ENCODE results near the gene DEFB114.

The DEFB114 gene

DNA sequence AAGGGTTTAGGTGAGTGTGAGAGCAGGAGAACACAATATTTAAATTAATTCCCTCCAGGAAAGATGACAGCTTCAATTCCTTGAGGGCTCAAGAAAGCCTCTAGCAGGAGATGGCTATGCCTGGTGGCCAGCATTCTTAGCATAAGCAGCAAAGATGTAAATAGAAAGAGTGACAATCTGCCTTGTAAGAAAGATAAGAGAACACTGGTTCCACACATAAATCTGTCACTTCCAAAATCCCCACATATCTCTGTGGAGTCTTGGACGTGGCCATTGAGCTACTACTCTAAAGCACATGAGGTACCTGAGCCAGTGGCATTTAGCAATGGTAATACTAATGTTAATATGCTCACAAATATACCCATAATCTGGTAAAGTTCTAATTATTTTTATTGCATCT, 29.2 kb downstream of the DEFB114 start:
- DNase-seq = no peak

GRCh38 chr6:49933526-49933925, 30.4 kb downstream of the DEFB114 start:
- DNase-seq = no peak

- no peak for DNase-seq
Measured at GRCh38 chr6:49929340-49929739, 34.6 kb downstream of the DEFB114 start.

DNA sequence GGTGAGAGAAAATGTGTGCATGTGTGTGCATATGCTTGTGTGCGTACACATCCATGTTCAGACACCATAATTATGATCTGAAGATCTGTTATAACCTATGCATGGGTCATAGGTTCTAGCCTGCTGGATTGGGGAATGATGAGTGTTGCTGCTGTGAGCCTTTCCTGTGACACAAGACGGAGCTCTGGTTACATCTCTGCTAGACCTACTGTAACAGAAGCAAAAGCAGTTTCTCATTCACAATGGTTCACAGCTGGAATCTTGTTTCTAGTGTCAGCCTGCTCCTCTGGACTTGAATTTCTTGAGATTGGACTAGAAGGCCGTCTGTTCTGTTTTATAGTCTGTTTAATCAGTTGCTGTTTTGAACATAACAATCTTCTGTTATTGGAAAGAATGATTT, 40.1 kb downstream of the DEFB114 start:
- DNase-seq = no peak

GRCh38 chr6:49919935-49920644, 43.9 kb downstream of the DEFB114 start:
- no peak for DNase-seq

- DNase-seq = no peak
Measured at GRCh38 chr6:49919261-49919660, 44.7 kb downstream of the DEFB114 start.

- no peak for DNase-seq
Measured at GRCh38 chr6:49918787-49919186, 45.2 kb downstream of the DEFB114 start.

DNA sequence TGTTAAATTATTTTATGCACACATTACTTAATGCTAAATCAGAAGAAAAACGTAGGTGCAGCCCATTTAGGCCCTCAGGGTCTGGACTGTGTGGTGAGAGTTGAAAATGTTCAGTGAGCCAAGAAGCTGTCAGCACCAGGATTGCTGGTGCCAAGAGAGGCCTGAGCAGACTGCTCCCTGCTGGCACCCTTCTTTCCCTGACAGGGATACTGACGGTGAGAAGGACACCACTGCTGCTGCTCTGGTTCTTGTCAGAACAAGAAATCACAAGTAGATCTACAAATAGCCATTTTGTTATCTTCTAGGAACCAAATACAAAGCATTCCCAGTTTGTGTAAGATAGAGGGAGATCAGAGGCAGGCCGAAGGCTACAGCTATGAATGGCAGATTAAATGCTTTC, 48.9 kb downstream of the DEFB114 start:
- no peak for DNase-seq

- no peak for DNase-seq
Measured at GRCh38 chr6:49913636-49914375, 50.2 kb downstream of the DEFB114 start.

DNA sequence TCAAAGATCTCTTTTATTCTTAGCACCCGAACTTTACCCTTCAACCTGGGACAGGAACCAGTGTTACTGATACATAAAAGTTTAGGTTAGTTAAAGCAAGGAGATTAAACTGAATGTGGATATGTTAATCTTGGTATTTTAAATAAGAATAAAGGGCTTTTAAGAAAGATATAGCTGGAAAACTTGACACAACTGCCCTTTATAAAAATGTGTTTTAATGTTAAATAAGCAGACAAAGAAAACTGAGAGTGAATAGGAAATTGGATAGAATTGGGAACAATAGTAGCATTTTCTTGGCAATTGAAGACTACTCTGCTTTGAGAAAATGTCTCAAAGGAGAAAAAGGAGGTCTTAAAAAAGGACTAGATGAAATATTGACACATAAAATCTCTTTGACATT, 51.8 kb downstream of the DEFB114 start:
- no peak for DNase-seq

- DNase-seq = no peak
Measured at GRCh38 chr6:49911252-49911651, 52.7 kb downstream of the DEFB114 start.
